Epithelial cell of esophagus (primary cell): Measurements from ENCODE around the gene TTC13.
A peak's percentile ranks its signal among the peaks of the same experiment; 100 is the strongest.

Experiments used
- DNase-seq: peaks from one replicate; pipeline ENCODE4 v3.0.0; 2010; ENCODE audit warnings: low read depth
- H3K4me3 ChIP-seq: 2 replicates; pipeline ENCODE4 v1.5.1; 2011; ENCODE audit warnings: mild to moderate bottlenecking, low read length, control low read depth
- TF ChIP-seq, protein P1 (sequence below): IDR thresholded peaks from 2 replicates; pipeline ENCODE4 v1.5.1; 2011; ENCODE audit warnings: low read depth, mild to moderate bottlenecking, low read length, control low read depth, inconsistent platforms; ENCODE audit not compliant: insufficient read depth; ENCODE audit errors: missing control alignments

TTC13 gene

DNA sequence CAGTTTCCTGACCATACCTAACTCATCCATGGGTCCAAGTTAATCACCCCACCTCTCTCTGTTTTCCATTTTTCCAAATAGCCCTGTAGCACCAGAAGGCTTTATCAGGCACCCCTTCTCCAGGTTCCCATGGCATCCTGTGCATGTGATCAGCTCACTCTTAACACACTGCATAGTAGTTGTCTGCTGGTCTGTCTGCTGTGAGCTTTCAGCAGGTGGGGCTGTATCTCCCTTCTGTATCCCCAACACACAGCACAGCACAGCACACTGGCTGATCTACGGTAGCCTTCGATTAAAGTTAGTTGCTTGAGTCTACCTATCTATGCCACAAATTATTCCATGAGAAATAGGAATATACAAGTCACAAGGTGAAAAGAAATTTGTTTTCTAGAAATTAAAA, 56.0 kb downstream of the TTC13 start:
- peak; percentile 4 for DNase-seq
- H3K4me3 ChIP-seq: no peak overlapping the region
- TF ChIP-seq, protein P1, sequence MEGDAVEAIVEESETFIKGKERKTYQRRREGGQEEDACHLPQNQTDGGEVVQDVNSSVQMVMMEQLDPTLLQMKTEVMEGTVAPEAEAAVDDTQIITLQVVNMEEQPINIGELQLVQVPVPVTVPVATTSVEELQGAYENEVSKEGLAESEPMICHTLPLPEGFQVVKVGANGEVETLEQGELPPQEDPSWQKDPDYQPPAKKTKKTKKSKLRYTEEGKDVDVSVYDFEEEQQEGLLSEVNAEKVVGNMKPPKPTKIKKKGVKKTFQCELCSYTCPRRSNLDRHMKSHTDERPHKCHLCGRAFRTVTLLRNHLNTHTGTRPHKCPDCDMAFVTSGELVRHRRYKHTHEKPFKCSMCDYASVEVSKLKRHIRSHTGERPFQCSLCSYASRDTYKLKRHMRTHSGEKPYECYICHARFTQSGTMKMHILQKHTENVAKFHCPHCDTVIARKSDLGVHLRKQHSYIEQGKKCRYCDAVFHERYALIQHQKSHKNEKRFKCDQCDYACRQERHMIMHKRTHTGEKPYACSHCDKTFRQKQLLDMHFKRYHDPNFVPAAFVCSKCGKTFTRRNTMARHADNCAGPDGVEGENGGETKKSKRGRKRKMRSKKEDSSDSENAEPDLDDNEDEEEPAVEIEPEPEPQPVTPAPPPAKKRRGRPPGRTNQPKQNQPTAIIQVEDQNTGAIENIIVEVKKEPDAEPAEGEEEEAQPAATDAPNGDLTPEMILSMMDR: peak; percentile 11

- no peak for DNase-seq
- H3K4me3 ChIP-seq: no peak overlapping the region
- TF ChIP-seq, protein P1: no peak
Measured at GRCh38 chr1:230919207-230919606, 59.5 kb downstream of the TTC13 start.

DNA sequence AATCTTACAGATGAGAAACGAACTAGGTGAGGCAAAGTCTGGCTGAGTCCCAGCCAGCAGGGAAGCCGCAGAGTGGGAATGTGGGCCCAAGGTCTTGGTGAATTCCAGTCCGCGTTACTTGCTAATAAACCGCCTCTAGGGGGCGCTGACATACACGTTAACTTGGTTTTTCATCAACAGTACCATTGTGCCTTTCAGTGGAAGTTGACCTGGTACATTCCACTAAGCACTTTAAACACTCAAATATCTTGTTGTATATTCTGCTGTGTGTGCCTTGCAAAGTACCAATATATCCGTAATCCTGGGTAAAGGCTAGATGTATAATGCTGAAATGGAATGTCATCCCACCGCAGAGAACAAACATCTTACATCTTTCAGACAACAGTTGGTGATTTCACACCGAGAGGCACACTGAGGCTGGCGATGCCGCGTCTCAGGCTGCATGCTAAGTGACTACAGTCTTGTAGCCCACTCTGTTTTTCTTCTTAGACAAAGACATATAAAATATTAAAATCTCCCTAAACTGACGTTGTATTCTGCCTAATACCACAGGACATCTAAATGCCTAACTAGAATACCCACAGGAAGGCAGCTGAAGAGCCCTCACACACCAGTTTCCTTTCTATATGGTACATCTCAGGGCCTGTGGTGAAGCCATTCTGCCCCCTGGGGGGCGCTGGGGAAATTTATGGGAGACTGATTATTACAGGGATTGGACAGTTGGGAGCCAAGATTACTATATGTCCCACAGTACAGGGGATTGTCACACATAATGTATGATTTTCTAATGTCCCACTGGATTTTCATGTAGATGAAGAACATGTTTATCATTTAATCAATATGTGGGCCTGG, 61.2 kb downstream of the TTC13 start:
- no peak overlapping the region for H3K4me3 ChIP-seq
- DNase-seq: peak; percentile 82
- TF ChIP-seq, protein P1: peak; percentile 78

DNA sequence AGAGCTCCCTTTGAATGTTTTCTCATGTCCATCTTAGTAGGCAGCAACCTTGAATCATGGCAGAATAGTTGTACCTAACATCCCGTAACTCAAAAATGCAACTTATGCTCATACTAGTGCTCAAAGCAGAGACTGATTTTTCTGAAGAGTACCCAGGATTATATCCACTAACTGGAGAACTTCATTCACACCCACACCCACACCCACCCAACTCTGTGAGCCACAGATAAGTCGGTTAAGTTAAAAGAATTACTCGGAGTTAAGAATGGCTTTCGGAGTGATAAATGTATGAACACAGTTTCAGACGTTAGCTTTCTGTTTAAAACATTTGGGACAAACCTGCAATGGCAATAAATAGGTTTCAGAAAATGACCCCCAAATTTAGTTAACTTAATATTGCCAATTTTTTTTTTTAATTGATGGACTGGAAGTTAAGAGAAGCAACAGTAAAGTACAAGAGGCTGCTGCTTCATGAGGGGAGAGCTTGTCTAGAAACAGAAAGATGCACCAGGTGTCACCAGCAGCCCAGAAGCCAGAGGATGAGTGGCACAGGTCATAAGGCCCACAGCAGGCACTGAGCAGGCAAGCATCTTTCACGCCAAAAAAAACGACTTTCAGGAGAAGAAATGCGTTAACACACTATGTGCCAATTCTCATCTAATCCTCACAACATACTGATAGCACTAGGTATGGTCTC, 61.9 kb downstream of the TTC13 start:
- DNase-seq: no peak
- TF ChIP-seq, protein P1: no peak
- no peak overlapping the region for H3K4me3 ChIP-seq

GRCh38 chr1:230915078-230915477, 63.6 kb downstream of the TTC13 start:
- TF ChIP-seq, protein P1: no peak
- no peak overlapping the region for H3K4me3 ChIP-seq
- DNase-seq: peak; percentile 25

GRCh38 chr1:230913496-230913895, 65.2 kb downstream of the TTC13 start:
- peak; percentile 35 for DNase-seq
- no peak overlapping the region for H3K4me3 ChIP-seq
- TF ChIP-seq, protein P1: no peak
